RKO (cell line): Measurements from ENCODE around the gene BPTF.
"Not testable (repeated sequence)": the region's sequence is repeated elsewhere in the genome, so short reads cannot be mapped to it uniquely, and the experiment has no call there.

Experiments
- DNase-seq: peaks from one replicate; pipeline ENCODE4 v3.0.0-alpha.2; 2016; ENCODE audit warnings: low spot score

BPTF gene

GRCh38 chr17:67980456-67980855, 155.2 kb downstream of the BPTF start:
- DNase-seq: no peak

GRCh38 chr17:67980883-67981282, 155.6 kb downstream of the BPTF start:
- DNase-seq: not testable (repeated sequence)

GRCh38 chr17:67982034-67982640, 156.8 kb downstream of the BPTF start:
- DNase-seq: no peak

- DNase-seq: no peak
Measured at GRCh38 chr17:67982686-67983382, 157.5 kb downstream of the BPTF start.

GRCh38 chr17:67983383-67983688, 158.0 kb downstream of the BPTF start:
- no peak for DNase-seq

- no peak for DNase-seq
Measured at GRCh38 chr17:67990909-67991308, 165.6 kb downstream of the BPTF start.

GRCh38 chr17:67992548-67993152, 167.3 kb downstream of the BPTF start:
- DNase-seq: no peak

- DNase-seq: peak; percentile 88
Measured at GRCh38 chr17:67993153-67993997, 168.1 kb downstream of the BPTF start.

GRCh38 chr17:67993998-67994361, 168.7 kb downstream of the BPTF start:
- DNase-seq: peak; percentile 35

- peak; percentile 87 for DNase-seq
Measured at GRCh38 chr17:67994817-67995569, 169.7 kb downstream of the BPTF start.

GRCh38 chr17:67995570-67996263, 170.4 kb downstream of the BPTF start:
- DNase-seq: no peak

GRCh38 chr17:67996301-67997171, 171.2 kb downstream of the BPTF start, which contains the start of gene C17orf58:
C17orf58 (minus strand) TSS chr17:67996469; CDS start chr17:67996198, 271 bp downstream.
- DNase-seq: not testable (repeated sequence)

- DNase-seq: no peak
Measured at GRCh38 chr17:67998466-67998865, 173.2 kb downstream of the BPTF start.

- DNase-seq: no peak
Measured at GRCh38 chr17:67999291-67999911, 174.1 kb downstream of the BPTF start.

GRCh38 chr17:68004201-68004600, 178.9 kb downstream of the BPTF start:
- DNase-seq: no peak

GRCh38 chr17:68006797-68007196, 181.5 kb downstream of the BPTF start:
- no peak for DNase-seq

- DNase-seq: no peak
Measured at GRCh38 chr17:68011199-68011665, 185.9 kb downstream of the BPTF start.

GRCh38 chr17:68013385-68013784, 188.1 kb downstream of the BPTF start:
- no peak for DNase-seq

GRCh38 chr17:68015081-68015723, 189.9 kb downstream of the BPTF start:
- DNase-seq: no peak
